HG03378 (cell line): ENCODE data around the gene DUSP3.

Experiments used
- ATAC-seq: cut with Tn5 transposase; IDR thresholded peaks from one replicate; pipeline ENCODE4 v1.9.1; 2021; ENCODE audit warnings: mild to moderate bottlenecking, moderate library complexity; ENCODE audit not compliant: unreplicated experiment

Gene DUSP3

GRCh38 chr17:43778337-43779144 is at the start of gene DUSP3:
TSS of gene DUSP3 (minus strand) at chr17:43778977. CDS start at chr17:43778924, 53 bp downstream.
- ATAC-seq, result no peak

- no peak for ATAC-seq
Observed at GRCh38 chr17:43827596-43827995, 48.8 kb upstream of the DUSP3 start.

GRCh38 chr17:43826206-43826605 is 47.4 kb upstream of the DUSP3 start:
- no peak for ATAC-seq

- no peak for ATAC-seq
Observed at GRCh38 chr17:43825567-43825966, 46.8 kb upstream of the DUSP3 start.

GRCh38 chr17:43823350-43824084 is 44.7 kb upstream of the DUSP3 start:
- ATAC-seq, result no peak

GRCh38 chr17:43822570-43823190 is 43.9 kb upstream of the DUSP3 start:
- no peak for ATAC-seq

- ATAC-seq, result no peak
Observed at GRCh38 chr17:43820759-43821158, 42.0 kb upstream of the DUSP3 start.

GRCh38 chr17:43818966-43819365 is 40.2 kb upstream of the DUSP3 start:
- no peak for ATAC-seq

GRCh38 chr17:43817826-43818225 is 39.0 kb upstream of the DUSP3 start:
- ATAC-seq, result no peak

GRCh38 chr17:43816336-43817320 is 37.9 kb upstream of the DUSP3 start:
- no peak for ATAC-seq

- no peak for ATAC-seq
Observed at GRCh38 chr17:43814714-43815113, 35.9 kb upstream of the DUSP3 start.

- no peak for ATAC-seq
Observed at GRCh38 chr17:43814026-43814425, 35.2 kb upstream of the DUSP3 start.

- ATAC-seq, result no peak
Observed at GRCh38 chr17:43813386-43813785, 34.6 kb upstream of the DUSP3 start.

GRCh38 chr17:43812396-43813265 is 33.9 kb upstream of the DUSP3 start:
- no peak for ATAC-seq

GRCh38 chr17:43810823-43811222 is 32.0 kb upstream of the DUSP3 start:
- ATAC-seq, result no peak

- no peak for ATAC-seq
Observed at GRCh38 chr17:43810226-43810715, 31.5 kb upstream of the DUSP3 start.

GRCh38 chr17:43809121-43809520 is 30.3 kb upstream of the DUSP3 start:
- no peak for ATAC-seq

GRCh38 chr17:43808076-43808475 is 29.3 kb upstream of the DUSP3 start:
- ATAC-seq, result no peak

- ATAC-seq, result no peak
Observed at GRCh38 chr17:43805117-43805516, 26.3 kb upstream of the DUSP3 start.
